Spleen (tissue), 11 donors: ENCODE data around the gene TMEM198. TPM values are rescaled to one million over a fixed set of nuclear protein-coding genes. Genes with fewer than 3 reads are reported as not detected.

Experiments used
- DNase-seq: peaks from one replicate; pipeline ENCODE4 v3.0.0-alpha.2; 2020
- H3K27ac ChIP-seq, 8 donors: fragments of 200-600 bp; sonication (generic) in 7 of 8; 1 replicate in 4 of 8; 2 replicates in 4 of 8; pipeline versions ENCODE4 v1.5.0 to v1.8.0; 2016 to 2021; ENCODE audit warnings: inconsistent platforms in 4 of 8, mild to moderate bottlenecking in 4 of 8, moderate library complexity in 1 of 8
- H3K27me3 ChIP-seq, 7 donors: fragments of 200-600 bp; sonication (generic) in 6 of 7; replicated peaks in 1 of 7; 1 replicate in 4 of 7; 2 replicates in 3 of 7; pipeline versions ENCODE4 v1.5.0 to v1.8.0; 2016 to 2021; ENCODE audit warnings: inconsistent platforms in 3 of 7, mild to moderate bottlenecking in 1 of 7
- H3K36me3 ChIP-seq, 6 donors: fragments of 200-600 bp; sonication (generic) in 5 of 6; 1 replicate in 4 of 6; 2 replicates in 2 of 6; pipeline versions ENCODE4 v1.5.0 to v1.8.0; 2016 to 2021; ENCODE audit warnings: inconsistent platforms in 2 of 6
- H3K4me1 ChIP-seq, 6 donors: fragments of 200-600 bp; sonication (generic) in 5 of 6; 1 replicate in 3 of 6; 2 replicates in 3 of 6; pipeline versions ENCODE4 v1.5.0 to v1.8.0; 2016 to 2021; ENCODE audit warnings: inconsistent platforms in 3 of 6
- H3K4me3 ChIP-seq, 8 donors: fragments of 200-600 bp; sonication (generic) in 7 of 8; 1 replicate in 4 of 8; 2 replicates in 4 of 8; pipeline versions ENCODE4 v1.5.0 to v1.8.0; 2016 to 2021; ENCODE audit warnings: inconsistent platforms in 4 of 8, mild to moderate bottlenecking in 4 of 8, moderate library complexity in 2 of 8
- H3K9me3 ChIP-seq, 8 donors: fragments of 200-600 bp; sonication (generic) in 7 of 8; 1 replicate in 4 of 8; 2 replicates in 4 of 8; pipeline versions ENCODE4 v1.5.0 to v1.8.0; 2016 to 2021; ENCODE audit warnings: inconsistent platforms in 4 of 8
- POLR2A ChIP-seq, 3 donors: fragments of 450-650 bp; IDR thresholded peaks; one replicate each; pipeline ENCODE4 v1.5.1; 2017; ENCODE audit warnings: antibody characterized with exemption in 3 of 3, mild to moderate bottlenecking in 1 of 3
- POLR2AphosphoS5 ChIP-seq, 3 donors: sonication (generic); formaldehyde crosslinking; IDR thresholded peaks; one replicate each; pipeline ENCODE4 v1.5.1; 2017; ENCODE audit warnings: antibody characterized with exemption in 3 of 3
- WGBS, 5 donors: extraction: QIAGEN DNeasy Blood & Tissue Kit in 3 of 5; methylation state at CpG; one replicate each; pipeline versions ENCODE4 v1.1.5 to v1.1.7; 2013 to 2018; 5-methylcytosine and 5-hydroxymethylcytosine counted together
- intact Hi-C: fragments of 100-400 bp; cut with DNase I; formaldehyde crosslinking; loops from one replicate; pipeline ENCODE4 v1.15.0; 2023; ENCODE audit warnings: low total_unique reads
- polyA plus RNA-seq, 3 donors: library from polyadenylated mRNA; stranded (reverse); fragments of 200-250 nt; gene quantifications; one replicate each; pipeline ENCODE4 v1.2.1, GENCODE V29; 2013
- total RNA-seq, 7 donors: library from RNA; depleted of rRNA in 3 of 7; stranded (reverse); fragments of >200 nt in 3 of 7; fragmentation: NEBNext Ultra II Directional in 4 of 7; extraction: Animal tissue kit (Norgen Biotek cat#: 25700) in 4 of 7; gene quantifications; one replicate each; pipeline versions ENCODE4 v1.1.0 to v1.2.1, GENCODE V29; 2016 to 2021
- TF ChIP-seq, protein P1 (sequence below), 11 experiments: fragments of 200-600 bp in 7 of 11; fragments of 450-650 bp in 4 of 11; sonication (generic) in 4 of 11; IDR thresholded peaks in 8 of 11; conservative IDR thresholded peaks in 3 of 11; 1 replicate in 7 of 11; 2 replicates in 4 of 11; pipeline versions ENCODE4 v1.4.0 to v1.8.0; 2016 to 2021; ENCODE audit warnings: antibody characterized with exemption in 11 of 11, inconsistent platforms in 4 of 11, mild to moderate bottlenecking in 1 of 11
- donor health status: healthy with polysubstance abuse.
- donor health status: DM: no; HTN: no; CAD: no; lungs with moderate emphysema.
- donor health status: DM: no; HTN: no; CAD: no.
- donor health status: Bipolar disorder and iron deficiency.
- donor health status: healthy.
- donor health status: DM: no; HTN: no; CAD: no.
- donor health status: DM: yes; HTN: yes; CAD: no.

TMEM198 gene
- total and polyA plus RNA-seq, 10 donors = 0.39 to 2.8 (median 1.3) TPM

GRCh38 chr2:219537657-219538488 lies 6.0 kb upstream of the TMEM198 start:
- Histone ChIP-seq H3K36me3 (peaks cover 0 to 20% (median 6%) of the 10 kb centered on the region in 6 donors), H3K9me3 (no peaks in the 10 kb centered on the region), H3K27me3 (peaks cover 0 to 81% (median 5%) of the 10 kb centered on the region in 7 donors), H3K4me1 (peaks cover 11 to 21% (median 17%) of the 10 kb centered on the region in 6 donors), H3K27ac (no peak overlapping the region), H3K4me3 (no peak overlapping the region)
- 29 to 69% (median 65%) methylated on average over 6 to 14 of the region's 15 CpGs for WGBS, 5 donors
- DNase-seq = no peak
- intact Hi-C loops = loop anchor here (10.0 kb wide), 1 partner anchor 63 kb away; no protein-coding TSS in a partner anchor
- no peak for TF ChIP-seq POLR2AphosphoS5 (IDR thresholded peaks at IDR 0.05)
- no peak for TF ChIP-seq POLR2A (IDR thresholded peaks at IDR 0.05)
- TF ChIP-seq, protein P1, sequence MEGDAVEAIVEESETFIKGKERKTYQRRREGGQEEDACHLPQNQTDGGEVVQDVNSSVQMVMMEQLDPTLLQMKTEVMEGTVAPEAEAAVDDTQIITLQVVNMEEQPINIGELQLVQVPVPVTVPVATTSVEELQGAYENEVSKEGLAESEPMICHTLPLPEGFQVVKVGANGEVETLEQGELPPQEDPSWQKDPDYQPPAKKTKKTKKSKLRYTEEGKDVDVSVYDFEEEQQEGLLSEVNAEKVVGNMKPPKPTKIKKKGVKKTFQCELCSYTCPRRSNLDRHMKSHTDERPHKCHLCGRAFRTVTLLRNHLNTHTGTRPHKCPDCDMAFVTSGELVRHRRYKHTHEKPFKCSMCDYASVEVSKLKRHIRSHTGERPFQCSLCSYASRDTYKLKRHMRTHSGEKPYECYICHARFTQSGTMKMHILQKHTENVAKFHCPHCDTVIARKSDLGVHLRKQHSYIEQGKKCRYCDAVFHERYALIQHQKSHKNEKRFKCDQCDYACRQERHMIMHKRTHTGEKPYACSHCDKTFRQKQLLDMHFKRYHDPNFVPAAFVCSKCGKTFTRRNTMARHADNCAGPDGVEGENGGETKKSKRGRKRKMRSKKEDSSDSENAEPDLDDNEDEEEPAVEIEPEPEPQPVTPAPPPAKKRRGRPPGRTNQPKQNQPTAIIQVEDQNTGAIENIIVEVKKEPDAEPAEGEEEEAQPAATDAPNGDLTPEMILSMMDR (IDR thresholded peaks at IDR 0.05 in 8 of 11, conservative IDR thresholded peaks at IDR 0.05 in 3 of 11) = no peak

DNA sequence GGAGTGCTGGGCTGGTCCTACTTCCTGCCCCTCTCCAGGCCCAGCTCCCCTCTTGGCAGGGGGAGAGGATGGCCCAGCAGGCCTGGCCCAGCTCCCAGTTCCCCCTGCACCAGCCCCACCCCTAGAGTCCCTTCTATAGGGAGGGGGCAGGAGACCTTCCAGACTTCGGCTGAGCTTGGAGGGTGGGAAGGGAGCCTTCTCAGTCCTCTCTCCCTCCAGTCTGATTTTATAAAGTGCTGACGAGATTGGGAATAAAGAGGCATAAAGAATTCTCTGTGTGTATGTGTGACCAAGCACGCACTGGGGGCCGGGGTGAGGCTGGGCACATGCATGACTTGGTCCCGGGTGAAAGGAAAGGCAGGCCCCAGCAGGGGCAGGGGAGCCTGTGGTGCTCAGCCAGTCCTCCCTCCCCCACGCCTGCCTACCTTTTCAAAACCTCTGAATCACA lies 5.3 kb upstream of the TMEM198 start:
- Histone ChIP-seq H3K4me3 (no peak overlapping the region), H3K9me3 (no peaks in the 10 kb centered on the region), H3K27ac (no peak overlapping the region), H3K36me3 (peaks cover 0 to 20% (median 6%) of the 10 kb centered on the region in 6 donors), H3K4me1 (peaks cover 11 to 27% (median 23%) of the 10 kb centered on the region in 6 donors), H3K27me3 (peaks cover 0 to 81% (median 6%) of the 10 kb centered on the region in 7 donors)
- 61 to 78% (median 77%) methylated on average over 6 of the region's 6 CpGs for WGBS, 5 donors
- intact Hi-C loops = loop anchor here (10.0 kb wide), 1 partner anchor 64 kb away; no protein-coding TSS in a partner anchor
- TF ChIP-seq, protein P1 (IDR thresholded peaks at IDR 0.05 in 8 of 11, conservative IDR thresholded peaks at IDR 0.05 in 3 of 11) = no peak
- no peak for TF ChIP-seq POLR2A (IDR thresholded peaks at IDR 0.05)
- TF ChIP-seq POLR2AphosphoS5 (IDR thresholded peaks at IDR 0.05) = no peak
- no peak for DNase-seq

- H3K4me1 ChIP-seq = peaks cover 15 to 34% (median 30%) of the 10 kb centered on the region in 6 donors
- DNase-seq = peak; percentile 74
- intact Hi-C loops = loop anchor here (10.0 kb wide), 1 partner anchor 64 kb away; no protein-coding TSS in a partner anchor
- TF ChIP-seq POLR2A (IDR thresholded peaks at IDR 0.05) (no peak), POLR2AphosphoS5 (IDR thresholded peaks at IDR 0.05) (no peak)
- H3K9me3 ChIP-seq = no peaks in the 10 kb centered on the region
- H3K27me3 ChIP-seq = peaks cover 0 to 86% (median 7%) of the 10 kb centered on the region in 7 donors
- 90 to 98% (median 91%) methylated on average over 9 to 32 of the region's 32 CpGs for WGBS, 5 donors
- peaks cover 0 to 20% (median 6%) of the 10 kb centered on the region in 6 donors for H3K36me3 ChIP-seq
- no peak overlapping the region for H3K27ac ChIP-seq
- H3K4me3 ChIP-seq = no peak overlapping the region
Measured at GRCh38 chr2:219538956-219539788, 4.7 kb upstream of the TMEM198 start.

GRCh38 chr2:219539926-219540678 lies 3.7 kb upstream of the TMEM198 start:
- H3K36me3 ChIP-seq = peaks cover 0 to 20% (median 6%) of the 10 kb centered on the region in 6 donors
- H3K4me1 ChIP-seq = peaks cover 19 to 40% (median 35%) of the 10 kb centered on the region in 6 donors
- intact Hi-C loops = loop anchor here (5.0 to 10.0 kb wide), 2 partner anchors 65 to 102 kb away; no protein-coding TSS in a partner anchor
- TF ChIP-seq POLR2A (IDR thresholded peaks at IDR 0.05) = no peak
- TF ChIP-seq, protein P1 (IDR thresholded peaks at IDR 0.05 in 8 of 11, conservative IDR thresholded peaks at IDR 0.05 in 3 of 11) = no peak
- TF ChIP-seq POLR2AphosphoS5 (IDR thresholded peaks at IDR 0.05) = no peak
- peaks cover 0 to 96% (median 7%) of the 10 kb centered on the region in 7 donors for H3K27me3 ChIP-seq
- WGBS, 5 donors = 90 to 96% (median 95%) methylated on average over 9 to 46 of the region's 46 CpGs
- no peak overlapping the region for H3K27ac ChIP-seq
- H3K4me3 ChIP-seq = no peak overlapping the region
- DNase-seq = no peak
- no peaks in the 10 kb centered on the region for H3K9me3 ChIP-seq
